HEK293T (cell line): ENCODE data around the gene FBXO41.

Experiments used
- ARNT ChIP-seq: fragments of 450-650 bp; IDR thresholded peaks from 2 replicates; pipeline ENCODE4 v1.6.1; 2017; ENCODE audit warnings: mild to moderate bottlenecking
- BHLHE40 ChIP-seq: fragments of 450-650 bp; IDR thresholded peaks from 2 replicates; pipeline ENCODE4 v1.6.1; 2016; ENCODE audit warnings: mild to moderate bottlenecking, moderate library complexity, borderline replicate concordance
- CTBP1 ChIP-seq: fragments of 450-650 bp; IDR thresholded peaks from 2 replicates; pipeline ENCODE4 v1.6.1; 2016; ENCODE audit warnings: borderline replicate concordance
- FOXA1 ChIP-seq: fragments of 450-650 bp; IDR thresholded peaks from 2 replicates; pipeline ENCODE4 v1.6.1; 2016; ENCODE audit warnings: mild to moderate bottlenecking
- FOXK2 ChIP-seq: fragments of 450-650 bp; IDR thresholded peaks from 2 replicates; pipeline ENCODE4 v1.6.1; 2016; ENCODE audit warnings: mild to moderate bottlenecking
- FOXM1 ChIP-seq: fragments of 450-650 bp; IDR thresholded peaks from 2 replicates; pipeline ENCODE4 v1.6.1; 2017; ENCODE audit warnings: mild to moderate bottlenecking, borderline replicate concordance
- HDGF ChIP-seq: fragments of 450-650 bp; IDR thresholded peaks from 2 replicates; pipeline ENCODE4 v1.6.1; 2017; ENCODE audit warnings: antibody characterized with exemption, borderline replicate concordance
- L3MBTL2 ChIP-seq: fragments of 450-650 bp; conservative IDR thresholded peaks from 2 replicates; pipeline ENCODE4 v1.6.1; 2016; ENCODE audit warnings: mild to moderate bottlenecking
- LEF1 ChIP-seq: fragments of 450-650 bp; IDR thresholded peaks from 2 replicates; pipeline ENCODE4 v1.6.1; 2017; ENCODE audit warnings: mild to moderate bottlenecking, borderline replicate concordance
- TARDBP ChIP-seq: fragments of 450-650 bp; IDR thresholded peaks from 2 replicates; pipeline ENCODE4 v1.6.1; 2016
- TF ChIP-seq, protein P1 (sequence below): fragments of 450-650 bp; IDR thresholded peaks from 2 replicates; pipeline ENCODE4 v1.6.1; 2016

DNA sequence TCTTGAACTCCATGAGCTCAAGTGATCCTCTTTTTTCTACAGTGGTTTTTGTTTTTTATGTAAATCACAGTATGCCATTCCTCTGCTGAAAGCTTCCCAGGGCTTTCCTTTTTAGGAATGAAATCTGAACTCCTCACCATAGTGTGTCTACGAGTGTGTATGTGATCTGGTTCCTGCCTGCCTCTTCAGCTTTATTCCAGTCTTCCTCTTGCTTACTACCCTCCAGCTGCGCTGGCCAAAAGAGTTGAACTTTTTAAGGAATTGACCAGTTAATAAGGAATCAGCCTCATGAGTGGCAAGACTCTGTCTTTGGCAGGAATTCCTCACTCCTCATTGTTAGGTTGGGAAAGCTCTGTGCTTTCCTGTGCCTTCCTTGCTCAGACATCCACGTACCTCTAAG lies 46.1 kb downstream of the FBXO41 start:
- no peak for TF ChIP-seq LEF1
- TF ChIP-seq ARNT: no peak
- TF ChIP-seq CTBP1: no peak
- TF ChIP-seq FOXK2: no peak
- no peak for TF ChIP-seq BHLHE40
- TF ChIP-seq TARDBP: no peak
- TF ChIP-seq FOXM1: no peak
- no peak for TF ChIP-seq L3MBTL2
- no peak for TF ChIP-seq FOXA1
- TF ChIP-seq, protein P1, sequence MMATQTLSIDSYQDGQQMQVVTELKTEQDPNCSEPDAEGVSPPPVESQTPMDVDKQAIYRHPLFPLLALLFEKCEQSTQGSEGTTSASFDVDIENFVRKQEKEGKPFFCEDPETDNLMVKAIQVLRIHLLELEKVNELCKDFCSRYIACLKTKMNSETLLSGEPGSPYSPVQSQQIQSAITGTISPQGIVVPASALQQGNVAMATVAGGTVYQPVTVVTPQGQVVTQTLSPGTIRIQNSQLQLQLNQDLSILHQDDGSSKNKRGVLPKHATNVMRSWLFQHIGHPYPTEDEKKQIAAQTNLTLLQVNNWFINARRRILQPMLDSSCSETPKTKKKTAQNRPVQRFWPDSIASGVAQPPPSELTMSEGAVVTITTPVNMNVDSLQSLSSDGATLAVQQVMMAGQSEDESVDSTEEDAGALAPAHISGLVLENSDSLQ: no peak
- no peak for TF ChIP-seq HDGF
